MV-4-11 (cell line): ENCODE data around the gene VPS13C.
"Not testable (repeated sequence)": the region's sequence is repeated elsewhere in the genome, so short reads cannot be mapped to it uniquely, and the experiment has no call there.

Source experiments
- DNase-seq: peaks from one replicate; lab custom pipeline; 2025; lab: John Stamatoyannopoulos, UW

VPS13C gene

GRCh38 chr15:62047282-62047827 is 12.9 kb downstream of the VPS13C start:
- peak; percentile 60 for DNase-seq

- no peak for DNase-seq
These were observed 14.0 kb downstream of the VPS13C start for GRCh38 chr15:62046078-62046743.

GRCh38 chr15:62035256-62035924 is 24.9 kb downstream of the VPS13C start:
- DNase-seq = no peak

- no peak for DNase-seq
These were observed 32.3 kb downstream of the VPS13C start for GRCh38 chr15:62027916-62028315.

- DNase-seq = no peak
These were observed 33.0 kb downstream of the VPS13C start for GRCh38 chr15:62027263-62027565.

- peak; percentile 73 for DNase-seq
These were observed 33.6 kb downstream of the VPS13C start for GRCh38 chr15:62026487-62027262.

- DNase-seq = no peak
These were observed 38.2 kb downstream of the VPS13C start for GRCh38 chr15:62021991-62022600.

GRCh38 chr15:62020576-62021160 is 39.6 kb downstream of the VPS13C start:
- no peak for DNase-seq

- not testable (repeated sequence) for DNase-seq
These were observed 54.9 kb downstream of the VPS13C start for GRCh38 chr15:62005354-62005753.

GRCh38 chr15:61997786-61998185 is 62.5 kb downstream of the VPS13C start:
- DNase-seq = no peak

GRCh38 chr15:61996056-61996635 is 64.1 kb downstream of the VPS13C start:
- DNase-seq = no peak

GRCh38 chr15:61994216-61994615 is 66.0 kb downstream of the VPS13C start:
- DNase-seq = no peak

GRCh38 chr15:61992518-61992917 is 67.7 kb downstream of the VPS13C start:
- DNase-seq = no peak

- no peak for DNase-seq
These were observed 70.6 kb downstream of the VPS13C start for GRCh38 chr15:61989667-61990066.

GRCh38 chr15:61987824-61988223 is 72.4 kb downstream of the VPS13C start:
- DNase-seq = no peak

- DNase-seq = no peak
These were observed 77.2 kb downstream of the VPS13C start for GRCh38 chr15:61983081-61983480.

- DNase-seq = no peak
These were observed 82.0 kb downstream of the VPS13C start for GRCh38 chr15:61978225-61978624.

- DNase-seq = no peak
These were observed 85.5 kb downstream of the VPS13C start for GRCh38 chr15:61974759-61975158.

- no peak for DNase-seq
These were observed 86.1 kb downstream of the VPS13C start for GRCh38 chr15:61974118-61974517.

GRCh38 chr15:61951949-61952348 is 108.3 kb downstream of the VPS13C start:
- DNase-seq = no peak

GRCh38 chr15:61946778-61947177 is 113.5 kb downstream of the VPS13C start:
- DNase-seq = no peak

- no peak for DNase-seq
These were observed 116.3 kb downstream of the VPS13C start for GRCh38 chr15:61943992-61944391.
